ENCODE measurements around the gene NELL2.

Gene NELL2

DNA sequence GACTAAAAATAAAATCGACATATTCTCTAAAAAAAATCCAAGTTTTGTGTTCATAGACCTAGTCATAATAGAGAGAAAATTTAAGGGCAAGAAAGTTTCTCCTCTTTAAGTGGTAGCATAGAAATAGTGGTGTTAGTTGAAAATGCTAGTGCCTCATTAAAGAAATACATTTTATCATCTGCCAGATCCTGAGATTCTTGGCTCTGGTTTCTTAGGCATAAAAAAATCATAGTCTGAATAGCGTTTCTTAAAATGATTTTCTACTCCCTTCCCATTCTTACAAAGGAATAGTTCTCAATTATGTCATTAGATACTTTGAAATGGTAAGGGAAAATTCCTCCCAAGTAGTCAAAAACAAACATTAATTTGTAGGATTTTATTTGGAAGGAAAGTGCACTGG is 212.8 kb downstream of the NELL2 start:
- H3K4me3 ChIP-seq (replicated peaks; ENCODE audit: low read depth, low read length), result no peak overlapping the region
- TF ChIP-seq, protein P1, sequence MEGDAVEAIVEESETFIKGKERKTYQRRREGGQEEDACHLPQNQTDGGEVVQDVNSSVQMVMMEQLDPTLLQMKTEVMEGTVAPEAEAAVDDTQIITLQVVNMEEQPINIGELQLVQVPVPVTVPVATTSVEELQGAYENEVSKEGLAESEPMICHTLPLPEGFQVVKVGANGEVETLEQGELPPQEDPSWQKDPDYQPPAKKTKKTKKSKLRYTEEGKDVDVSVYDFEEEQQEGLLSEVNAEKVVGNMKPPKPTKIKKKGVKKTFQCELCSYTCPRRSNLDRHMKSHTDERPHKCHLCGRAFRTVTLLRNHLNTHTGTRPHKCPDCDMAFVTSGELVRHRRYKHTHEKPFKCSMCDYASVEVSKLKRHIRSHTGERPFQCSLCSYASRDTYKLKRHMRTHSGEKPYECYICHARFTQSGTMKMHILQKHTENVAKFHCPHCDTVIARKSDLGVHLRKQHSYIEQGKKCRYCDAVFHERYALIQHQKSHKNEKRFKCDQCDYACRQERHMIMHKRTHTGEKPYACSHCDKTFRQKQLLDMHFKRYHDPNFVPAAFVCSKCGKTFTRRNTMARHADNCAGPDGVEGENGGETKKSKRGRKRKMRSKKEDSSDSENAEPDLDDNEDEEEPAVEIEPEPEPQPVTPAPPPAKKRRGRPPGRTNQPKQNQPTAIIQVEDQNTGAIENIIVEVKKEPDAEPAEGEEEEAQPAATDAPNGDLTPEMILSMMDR (IDR thresholded peaks at IDR 0.05; ENCODE audit: insufficient read depth, low read length, poor library complexity, severe bottlenecking), result no peak
- H3K27me3 ChIP-seq (replicated peaks; ENCODE audit: control insufficient read depth, insufficient read depth, low read length), result no peaks in the 10 kb centered on the region
- no peaks in the 10 kb centered on the region for H3K36me3 ChIP-seq (ENCODE audit: control insufficient read depth, insufficient read depth, low read length)
- no peak for DNase-seq (ENCODE audit: extremely low read depth, insufficient read length)

DNA sequence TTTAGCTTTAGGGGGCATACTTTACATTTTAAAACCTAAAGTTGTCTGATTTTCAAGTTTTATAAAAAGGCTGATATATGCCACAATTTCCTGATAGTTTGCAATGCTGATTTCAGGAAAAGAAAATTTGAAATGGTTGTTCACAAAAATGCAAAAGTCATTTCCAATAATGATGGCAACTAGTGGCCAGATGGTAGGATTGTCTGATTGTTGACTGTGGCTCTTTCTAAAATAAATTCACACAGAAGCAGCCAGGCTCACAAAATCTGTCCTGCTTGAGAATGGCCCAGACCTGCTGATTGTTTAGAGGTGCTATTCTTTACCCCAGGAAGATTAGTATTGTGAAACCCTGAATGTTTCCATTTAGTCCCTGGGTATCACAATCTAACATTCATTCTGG is 220.3 kb downstream of the NELL2 start:
- H3K4me3 ChIP-seq (replicated peaks; ENCODE audit: low read depth, low read length), result no peak overlapping the region
- no peak for DNase-seq (ENCODE audit: extremely low read depth, insufficient read length)
- H3K36me3 ChIP-seq (ENCODE audit: control insufficient read depth, insufficient read depth, low read length), result no peaks in the 10 kb centered on the region
- H3K27me3 ChIP-seq (replicated peaks; ENCODE audit: control insufficient read depth, insufficient read depth, low read length), result no peaks in the 10 kb centered on the region
- TF ChIP-seq, protein P1 (IDR thresholded peaks at IDR 0.05; ENCODE audit: insufficient read depth, low read length, poor library complexity, severe bottlenecking), result no peak

DNA sequence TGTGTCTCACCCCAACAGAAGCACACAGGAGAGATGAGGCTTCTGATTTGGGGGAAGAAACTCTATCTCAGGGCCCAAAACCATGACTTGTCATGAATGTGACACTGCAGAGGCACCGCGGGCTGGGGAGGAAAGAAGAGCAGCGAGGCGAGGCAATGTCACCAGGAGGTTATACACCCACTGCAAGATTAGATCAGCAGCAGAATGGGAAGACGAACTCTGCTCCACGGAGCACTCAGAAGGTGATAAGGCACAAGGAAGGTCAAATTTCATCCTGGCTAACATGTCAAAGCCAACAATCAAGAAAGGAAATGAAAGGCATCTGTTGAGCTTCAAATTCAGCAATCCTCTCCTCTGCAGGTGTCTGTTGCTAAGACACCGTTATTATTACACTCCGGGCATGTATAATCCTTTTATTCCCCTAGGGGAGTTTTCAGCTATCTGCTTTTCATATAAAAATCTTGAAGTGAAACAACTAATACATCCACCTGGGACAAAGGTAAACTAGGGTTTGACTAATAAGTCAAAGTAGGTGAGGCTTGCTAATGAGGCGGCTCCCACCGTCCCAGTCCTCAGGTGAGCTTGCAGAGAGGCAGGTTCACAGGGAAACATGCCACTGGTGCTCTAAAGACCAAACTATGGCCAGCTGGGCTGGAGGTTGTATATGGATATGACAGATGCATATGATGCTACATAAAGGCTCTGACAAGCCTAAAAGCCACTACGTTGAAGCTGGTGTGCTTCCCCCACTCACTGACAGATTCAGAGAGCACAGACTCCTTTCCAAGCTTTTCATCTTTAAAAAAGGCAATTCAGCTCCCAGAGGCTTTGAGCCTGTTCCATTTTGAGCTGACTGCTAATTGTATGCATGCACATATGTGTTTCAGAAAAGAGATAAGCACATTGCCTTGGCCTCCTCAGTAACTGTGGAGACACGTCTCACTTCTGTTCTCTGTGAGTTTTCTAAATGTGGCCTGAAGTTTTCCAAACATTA is 221.2 kb downstream of the NELL2 start:
- H3K4me3 ChIP-seq (replicated peaks; ENCODE audit: low read depth, low read length), result no peak overlapping the region
- no peaks in the 10 kb centered on the region for H3K36me3 ChIP-seq (ENCODE audit: control insufficient read depth, insufficient read depth, low read length)
- no peak for DNase-seq (ENCODE audit: extremely low read depth, insufficient read length)
- TF ChIP-seq, protein P1 (IDR thresholded peaks at IDR 0.05; ENCODE audit: insufficient read depth, low read length, poor library complexity, severe bottlenecking), result no peak
- no peaks in the 10 kb centered on the region for H3K27me3 ChIP-seq (replicated peaks; ENCODE audit: control insufficient read depth, insufficient read depth, low read length)

DNA sequence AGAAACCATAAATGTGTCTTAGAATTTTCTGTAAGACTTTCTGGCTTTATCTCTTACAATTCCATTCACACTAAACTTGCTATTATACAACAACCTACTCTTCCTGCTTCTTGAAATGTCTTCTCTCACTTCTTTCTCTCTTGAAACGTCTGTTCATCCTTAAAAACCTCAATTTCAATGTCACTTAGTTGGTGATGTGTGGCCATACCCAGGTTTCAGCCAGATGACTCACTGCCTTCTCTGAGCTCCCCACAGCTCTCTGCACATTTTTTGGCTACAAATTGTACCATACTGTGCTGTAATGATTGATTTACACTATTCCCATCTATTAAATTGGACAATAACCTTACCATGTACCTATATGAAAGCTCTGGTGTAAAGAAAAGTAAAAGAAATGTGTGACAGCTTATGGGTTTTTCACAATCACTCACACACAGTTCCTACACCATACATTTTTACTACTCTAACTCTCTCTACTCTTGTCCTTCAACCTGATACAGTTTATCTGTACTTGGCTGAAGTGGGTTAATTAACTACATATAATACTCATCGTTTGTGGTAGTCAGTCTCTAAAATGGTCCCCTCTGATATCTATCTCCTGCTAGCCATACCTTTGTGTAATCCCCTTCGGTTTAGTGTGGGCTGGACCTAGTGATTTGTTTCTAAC is 222.1 kb downstream of the NELL2 start:
- no peak for DNase-seq (ENCODE audit: extremely low read depth, insufficient read length)
- Histone ChIP-seq H3K36me3 (ENCODE audit: control insufficient read depth, insufficient read depth, low read length) (no peaks in the 10 kb centered on the region), H3K4me3 (replicated peaks; ENCODE audit: low read depth, low read length) (no peak overlapping the region), H3K27me3 (replicated peaks; ENCODE audit: control insufficient read depth, insufficient read depth, low read length) (no peaks in the 10 kb centered on the region)
- TF ChIP-seq, protein P1 (IDR thresholded peaks at IDR 0.05; ENCODE audit: insufficient read depth, low read length, poor library complexity, severe bottlenecking), result no peak

DNA sequence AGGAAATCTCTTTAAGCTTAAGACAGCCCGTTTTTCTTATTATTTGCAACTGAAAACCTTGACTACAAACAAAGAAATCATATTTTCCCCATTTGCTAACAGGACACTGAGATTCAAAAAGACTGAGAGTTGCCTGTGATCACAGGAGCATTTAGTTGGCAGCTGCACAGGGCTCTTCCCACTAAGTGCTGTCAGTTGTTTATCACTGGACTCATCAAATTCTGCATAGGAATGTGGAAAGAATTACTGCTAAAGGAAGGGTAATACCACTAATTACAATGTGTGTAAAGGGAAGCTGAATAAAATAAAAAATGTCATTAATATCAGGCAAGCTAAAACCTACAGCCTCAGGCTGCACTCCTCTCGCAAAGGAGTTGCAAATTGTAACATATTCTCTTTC is 226.4 kb downstream of the NELL2 start:
- no peaks in the 10 kb centered on the region for H3K27me3 ChIP-seq (replicated peaks; ENCODE audit: control insufficient read depth, insufficient read depth, low read length)
- H3K4me3 ChIP-seq (replicated peaks; ENCODE audit: low read depth, low read length), result no peak overlapping the region
- no peak for DNase-seq (ENCODE audit: extremely low read depth, insufficient read length)
- TF ChIP-seq, protein P1 (IDR thresholded peaks at IDR 0.05; ENCODE audit: insufficient read depth, low read length, poor library complexity, severe bottlenecking), result no peak
- H3K36me3 ChIP-seq (ENCODE audit: control insufficient read depth, insufficient read depth, low read length), result no peaks in the 10 kb centered on the region

Data from GM06990 (cell line).